SW480 (cell line): ENCODE results near the gene LINC01488.

Source experiments
- DNase-seq: peaks from one replicate; pipeline ENCODE4 v3.0.0-alpha.2; 2016; ENCODE audit warnings: low spot score

Gene LINC01488

GRCh38 chr11:69481393-69481844, at the start of gene LINC01488:
LINC01488 (plus strand) TSS chr11:69481663.
- DNase-seq = no peak

GRCh38 chr11:69431893-69432738, 49.3 kb upstream of the LINC01488 start:
- peak; percentile 51 for DNase-seq

GRCh38 chr11:69433741-69434140, 47.7 kb upstream of the LINC01488 start:
- DNase-seq = no peak

DNA sequence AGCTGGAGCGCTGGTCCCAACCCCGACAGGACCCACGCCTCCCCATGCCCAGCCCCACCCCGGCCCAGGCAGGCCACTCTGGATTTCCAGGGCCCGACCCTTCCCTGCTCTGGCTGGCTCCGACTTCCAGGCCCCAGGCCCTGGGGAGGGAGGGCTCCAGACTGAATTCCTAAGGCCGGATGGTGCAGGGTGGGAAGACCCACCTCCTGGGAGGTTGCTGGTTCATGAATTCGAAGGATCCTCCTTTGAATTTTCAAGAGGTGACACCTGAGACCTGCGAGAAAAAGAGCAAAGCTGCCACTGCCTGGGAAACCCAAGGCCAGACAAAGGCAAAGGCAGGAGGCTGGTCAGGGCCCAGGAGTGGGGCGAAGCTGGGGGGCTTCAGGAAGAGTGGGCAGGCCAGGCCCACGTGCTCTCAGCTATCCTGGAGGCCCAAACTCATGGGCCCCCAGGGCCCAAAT, 47.0 kb upstream of the LINC01488 start:
- no peak for DNase-seq

DNA sequence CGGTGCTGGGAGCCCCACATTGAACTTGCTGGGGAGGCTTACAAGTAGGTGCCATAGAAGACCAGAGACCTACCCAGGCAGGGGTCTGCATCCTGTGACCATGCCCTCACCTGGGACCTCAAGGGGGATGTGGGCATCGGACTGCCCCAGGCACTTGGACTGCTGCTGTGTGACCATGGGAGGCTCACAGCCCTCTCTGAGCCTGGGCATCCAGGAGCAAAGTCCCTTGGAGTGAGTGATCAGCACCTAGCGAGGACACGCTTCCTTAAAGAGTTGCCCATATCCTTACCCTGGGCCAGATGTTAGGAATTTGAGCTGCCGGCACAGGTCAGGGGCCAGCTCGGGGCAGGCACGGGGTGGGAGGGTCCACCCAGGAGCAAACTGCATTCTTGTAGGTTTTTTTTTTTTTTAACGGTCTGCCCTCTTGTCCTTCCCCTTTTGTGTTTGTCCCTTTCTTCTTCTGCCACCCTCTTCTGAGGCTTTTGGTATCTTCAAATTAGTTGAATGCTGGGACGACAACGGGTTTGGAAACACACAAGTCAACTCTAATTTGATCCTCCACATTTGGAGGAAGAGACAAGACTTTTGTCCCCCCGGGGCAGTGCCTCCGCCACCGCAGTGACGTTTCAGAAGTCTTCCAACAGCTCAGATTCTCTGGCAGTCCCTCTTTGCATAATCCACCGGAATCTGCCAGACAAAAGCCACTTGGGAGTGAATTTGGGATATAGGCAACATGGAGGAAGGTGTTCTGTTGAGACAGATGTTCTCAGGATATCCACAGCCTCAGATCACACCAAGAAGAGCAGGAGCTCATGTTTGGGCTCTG, 46.1 kb upstream of the LINC01488 start:
- no peak for DNase-seq

DNA sequence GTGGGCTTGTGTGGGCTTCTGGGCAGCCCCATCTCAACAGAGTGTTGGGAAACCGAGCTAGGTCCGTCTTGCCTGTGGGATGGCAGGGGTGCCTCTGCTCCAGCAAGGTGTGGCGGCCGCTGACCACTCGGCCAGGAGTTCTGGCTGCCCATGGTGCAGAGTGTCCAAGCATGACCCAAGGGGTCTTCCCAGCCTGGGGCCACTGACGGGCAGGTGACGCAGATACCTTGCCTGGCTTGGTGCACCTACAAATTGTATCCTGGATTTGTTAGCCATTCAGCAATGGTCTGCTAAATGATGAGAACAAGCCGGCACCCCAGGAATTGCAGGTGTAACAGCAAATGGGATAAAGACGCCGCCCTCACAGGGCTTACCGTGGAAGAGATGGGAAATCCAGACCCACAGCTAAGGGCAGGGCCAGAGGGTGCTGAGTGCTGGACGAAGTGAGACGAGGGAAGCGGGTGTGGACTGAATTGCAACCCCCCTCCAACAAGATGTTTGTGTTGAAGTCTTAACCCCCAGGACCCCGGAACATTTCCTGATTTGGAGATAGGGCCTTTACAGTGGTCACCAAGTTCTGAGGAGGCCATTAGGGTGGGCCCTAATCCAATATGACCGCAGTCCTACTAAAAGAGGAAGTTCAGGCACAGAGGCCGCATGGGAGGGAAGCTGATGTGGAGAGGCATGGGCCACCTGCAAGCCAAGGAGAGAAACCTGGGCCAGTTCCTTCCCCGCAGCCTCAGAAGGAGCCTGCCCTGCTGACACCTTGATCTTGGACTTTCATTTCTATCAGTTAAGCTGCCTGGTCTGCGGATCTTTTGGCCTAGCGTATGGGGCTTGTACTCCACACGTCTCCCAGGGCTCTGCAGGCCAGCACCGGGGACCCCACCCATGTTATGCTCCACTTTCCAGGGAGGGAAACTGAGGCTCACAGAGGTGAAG, 45.2 kb upstream of the LINC01488 start:
- DNase-seq = no peak

- peak; percentile 85 for DNase-seq
These were observed 44.2 kb upstream of the LINC01488 start for GRCh38 chr11:69437001-69437875.

GRCh38 chr11:69437876-69438205, 43.6 kb upstream of the LINC01488 start:
- DNase-seq = no peak

- no peak for DNase-seq
These were observed 43.1 kb upstream of the LINC01488 start for GRCh38 chr11:69438286-69438920.

DNA sequence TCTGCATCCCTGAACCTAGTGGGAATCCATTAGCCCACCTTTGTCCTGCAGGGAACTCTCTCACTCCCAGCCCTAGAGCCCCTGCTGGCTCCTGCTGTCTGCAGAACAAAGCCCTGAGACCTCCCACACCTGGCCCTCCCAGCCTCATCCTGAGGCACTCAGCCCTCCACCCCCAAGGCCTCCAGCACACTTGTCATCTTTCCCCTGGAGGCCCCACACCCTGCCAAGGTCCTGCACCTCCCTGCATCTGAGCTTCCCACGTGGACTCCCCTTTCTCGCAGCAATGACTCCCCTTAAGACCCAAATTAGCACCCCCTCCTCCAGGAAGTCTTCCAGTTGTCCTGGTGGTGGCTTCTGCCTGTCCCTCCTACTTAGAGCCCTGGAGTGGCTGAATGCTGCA, 42.3 kb upstream of the LINC01488 start:
- no peak for DNase-seq

- no peak for DNase-seq
These were observed 41.6 kb upstream of the LINC01488 start for GRCh38 chr11:69439651-69440464.

GRCh38 chr11:69440876-69441275, 40.6 kb upstream of the LINC01488 start:
- DNase-seq = no peak

- peak; percentile 88 for DNase-seq
These were observed 39.3 kb upstream of the LINC01488 start for GRCh38 chr11:69442012-69442806.

DNA sequence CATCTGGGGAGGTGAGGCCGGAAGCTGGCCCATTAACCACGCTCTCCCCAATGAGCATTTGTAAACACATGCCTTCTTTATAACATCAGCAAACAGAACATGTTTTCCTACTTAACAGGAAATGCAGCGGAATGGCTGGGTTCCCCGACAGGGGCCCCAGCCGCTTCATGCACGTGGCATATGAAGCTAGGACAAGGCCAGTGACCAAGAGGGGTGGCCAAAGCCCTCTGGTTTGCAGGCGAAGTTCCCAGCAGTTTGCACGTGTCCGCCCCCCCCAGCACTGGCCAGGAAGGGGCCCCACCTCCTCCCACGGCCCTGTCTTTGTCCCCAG, 38.7 kb upstream of the LINC01488 start:
- peak; percentile 84 for DNase-seq

GRCh38 chr11:69443138-69443967, 38.1 kb upstream of the LINC01488 start:
- peak; percentile 95 for DNase-seq

GRCh38 chr11:69443968-69444364, 37.5 kb upstream of the LINC01488 start:
- DNase-seq = peak; percentile 38

- peak; percentile 79 for DNase-seq
These were observed 36.9 kb upstream of the LINC01488 start for GRCh38 chr11:69444381-69445130.
